Duodenal mucosa (tissue), 2 donors: ENCODE results near the gene WASHC4.
"Not testable (repeated sequence)": the region's sequence is repeated elsewhere in the genome, so short reads cannot be mapped to it uniquely, and the experiment has no call there.

ENCODE experiments used
- H3K27ac ChIP-seq: one replicate; pipeline ENCODE4 v1.7.0; 2013; ENCODE audit warnings: low read depth, low read length
- H3K27me3 ChIP-seq, 2 donors: one replicate each; pipeline ENCODE4 v1.7.0; 2013; ENCODE audit warnings: low read length in 2 of 2, control low read depth in 1 of 2; ENCODE audit not compliant: insufficient read depth in 2 of 2, control insufficient read depth in 1 of 2
- H3K36me3 ChIP-seq, 2 donors: one replicate each; pipeline ENCODE4 v1.7.0; 2013; ENCODE audit warnings: low read length in 2 of 2, control low read depth in 1 of 2; ENCODE audit not compliant: insufficient read depth in 2 of 2, control insufficient read depth in 1 of 2
- H3K4me1 ChIP-seq, 2 donors: one replicate each; pipeline ENCODE4 v1.7.0; 2013; ENCODE audit warnings: low read length in 2 of 2, control low read depth in 1 of 2; ENCODE audit not compliant: insufficient read depth in 2 of 2, control insufficient read depth in 1 of 2
- H3K4me3 ChIP-seq, 2 donors: one replicate each; pipeline ENCODE4 v1.7.0; 2013; ENCODE audit warnings: low read length in 2 of 2, low read depth in 1 of 2
- H3K9ac ChIP-seq, 2 donors: one replicate each; pipeline ENCODE4 v1.7.0; 2013; ENCODE audit warnings: low read length in 2 of 2, low read depth in 1 of 2
- H3K9me3 ChIP-seq, 2 donors: one replicate each; pipeline ENCODE4 v1.7.0; 2013; ENCODE audit warnings: low read length in 2 of 2, control low read depth in 1 of 2; ENCODE audit not compliant: control insufficient read depth in 1 of 2

The WASHC4 gene

DNA sequence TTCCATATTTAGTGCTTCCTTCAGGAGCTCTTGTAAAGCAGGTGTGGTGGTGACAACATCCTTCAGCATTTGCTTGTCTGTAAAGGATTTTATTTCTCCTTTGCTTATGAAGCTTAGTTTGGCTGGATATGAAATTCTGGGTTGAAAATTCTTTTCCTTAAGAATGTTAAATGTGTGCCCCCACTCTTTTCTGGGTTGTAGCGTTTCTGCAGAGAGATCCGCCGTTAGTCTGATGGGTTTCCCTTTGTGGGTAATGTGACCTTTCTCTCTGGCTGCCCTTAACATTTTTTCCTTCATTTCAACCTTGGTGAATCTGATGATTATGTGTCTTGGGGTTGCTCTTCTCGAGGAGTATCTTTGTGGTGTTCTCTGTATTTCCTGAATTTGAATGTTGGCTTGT lies 75.9 kb downstream of the WASHC4 start:
- peaks cover 9 to 38% of the 10 kb centered on the region in 2 donors for H3K36me3 ChIP-seq
- not testable (repeated sequence) for H3K9me3 ChIP-seq, H3K9ac ChIP-seq, H3K27ac ChIP-seq, H3K27me3 ChIP-seq, H3K4me1 ChIP-seq, H3K4me3 ChIP-seq

DNA sequence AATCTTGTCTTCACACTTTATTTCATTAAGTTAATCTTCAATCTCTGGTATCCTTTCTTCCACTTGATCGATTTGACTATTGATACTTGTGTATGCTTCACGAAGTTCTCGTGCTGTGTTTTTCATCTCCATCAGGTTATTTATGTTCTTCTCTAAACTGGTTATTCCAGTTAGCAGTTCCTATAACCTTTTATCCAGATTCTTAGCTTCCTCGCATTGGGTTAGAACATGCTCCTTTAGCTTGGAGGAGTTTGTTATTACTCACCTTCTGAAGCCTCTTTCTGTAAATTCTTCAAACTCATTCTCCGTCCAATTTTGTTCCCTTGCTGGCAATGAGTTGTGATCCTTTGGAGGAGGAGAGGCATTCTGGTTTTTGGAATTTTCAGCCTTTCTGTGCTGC lies 76.4 kb downstream of the WASHC4 start:
- H3K9me3 ChIP-seq, H3K27me3 ChIP-seq, H3K9ac ChIP-seq, H3K4me3 ChIP-seq, H3K4me1 ChIP-seq, H3K27ac ChIP-seq: not testable (repeated sequence)
- H3K36me3 ChIP-seq = peaks cover 13 to 44% of the 10 kb centered on the region in 2 donors

DNA sequence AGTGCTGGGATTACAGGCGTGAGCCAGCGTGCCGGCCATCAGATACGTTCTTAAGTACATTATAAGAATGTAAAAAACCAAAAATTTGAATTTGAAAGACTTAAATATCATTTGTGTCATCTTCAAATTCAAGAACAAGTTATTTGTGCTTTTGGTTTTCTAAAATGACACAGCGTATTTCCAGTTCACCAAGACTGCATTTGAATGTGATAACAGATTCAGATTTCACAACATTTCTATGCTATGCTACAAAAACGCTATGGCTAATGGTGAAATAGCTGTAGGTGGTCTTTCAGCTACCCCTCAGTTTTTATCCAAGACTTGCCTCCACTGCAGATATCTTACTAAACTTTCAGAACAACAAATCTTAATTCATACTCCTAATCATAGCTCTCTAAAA lies 81.8 kb downstream of the WASHC4 start:
- Histone ChIP-seq H3K4me1 (no peaks in the 10 kb centered on the region), H3K36me3 (peaks cover 40 to 88% of the 10 kb centered on the region in 2 donors), H3K9ac (no peak overlapping the region), H3K27ac (no peak overlapping the region), H3K4me3 (no peak overlapping the region), H3K27me3 (no peaks in the 10 kb centered on the region), H3K9me3 (no peaks in the 10 kb centered on the region)

DNA sequence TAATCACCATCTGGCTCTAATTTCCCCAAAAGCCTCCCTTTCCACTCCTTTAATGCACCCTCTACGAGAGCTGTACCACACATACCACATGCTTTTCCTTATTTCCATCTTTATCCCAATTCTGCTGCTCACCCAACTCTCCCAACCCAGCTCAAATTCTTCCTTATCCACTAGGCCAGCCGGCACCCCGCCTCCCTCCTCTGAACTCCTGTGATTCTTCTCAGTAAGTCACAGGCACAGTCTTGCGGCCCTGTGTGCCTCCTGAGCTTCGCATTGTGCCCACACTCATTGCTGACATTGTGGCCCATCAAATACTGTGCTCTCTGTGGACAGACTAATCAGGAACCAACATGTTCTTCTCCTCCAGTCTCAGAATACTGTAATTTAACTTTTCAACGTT lies 83.0 kb downstream of the WASHC4 start:
- Histone ChIP-seq H3K27me3 (no peaks in the 10 kb centered on the region), H3K36me3 (peaks cover 48 to 85% of the 10 kb centered on the region in 2 donors), H3K9me3 (no peaks in the 10 kb centered on the region), H3K4me3 (no peak overlapping the region), H3K4me1 (no peaks in the 10 kb centered on the region), H3K9ac (no peak overlapping the region), H3K27ac (no peak overlapping the region)

DNA sequence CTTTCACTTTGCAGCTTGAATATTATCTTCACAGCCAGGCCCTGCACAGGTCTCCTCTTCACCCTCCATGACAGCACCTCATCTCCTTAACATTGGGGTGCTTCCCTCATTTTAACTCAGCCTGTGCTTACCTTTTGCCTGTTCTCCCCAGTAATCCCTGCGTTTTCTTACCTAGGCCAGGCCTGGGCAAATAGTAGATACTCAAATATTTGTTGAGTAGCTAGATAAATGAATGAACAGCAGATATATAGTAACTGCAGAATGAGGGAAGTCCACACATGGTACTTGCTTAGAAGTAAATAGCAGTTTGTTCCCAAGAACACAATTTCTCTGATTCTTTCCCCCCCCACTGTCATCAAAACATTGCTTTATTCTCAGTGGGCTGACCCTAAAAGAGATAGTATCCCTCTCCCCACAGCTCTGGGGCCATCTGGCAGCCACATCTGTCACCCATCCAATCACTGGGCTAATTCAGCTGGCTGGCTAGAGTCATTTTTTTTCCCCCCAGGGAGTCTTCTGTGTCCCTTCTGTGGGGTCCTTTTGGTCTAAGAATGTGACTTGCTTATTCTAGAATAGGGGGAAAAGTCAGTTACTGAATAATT lies 85.2 kb downstream of the WASHC4 start:
- no peak overlapping the region for H3K9ac ChIP-seq
- H3K4me3 ChIP-seq = no peak overlapping the region
- no peaks in the 10 kb centered on the region for H3K4me1 ChIP-seq
- no peaks in the 10 kb centered on the region for H3K27me3 ChIP-seq
- H3K36me3 ChIP-seq = peaks cover 47 to 84% of the 10 kb centered on the region in 2 donors
- no peaks in the 10 kb centered on the region for H3K9me3 ChIP-seq
- no peak overlapping the region for H3K27ac ChIP-seq

DNA sequence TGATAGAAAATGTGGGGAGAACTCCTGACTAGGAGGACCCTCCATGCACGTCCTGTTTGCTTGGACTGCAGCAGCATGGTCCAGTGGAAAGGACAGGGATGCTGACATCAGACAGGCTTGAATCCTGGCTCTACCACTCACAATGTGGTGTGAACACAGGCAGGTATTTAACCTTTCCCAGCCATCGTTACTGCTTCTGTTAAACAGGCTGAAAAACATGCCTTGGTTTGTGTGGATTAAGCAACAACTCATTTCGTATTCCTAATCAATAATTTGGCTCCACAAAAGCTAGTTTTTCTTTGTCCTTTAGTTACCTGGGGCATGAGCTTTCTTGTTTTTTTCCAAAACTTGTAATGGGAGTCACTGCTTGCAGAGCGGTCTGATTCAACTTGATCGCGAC lies 87.4 kb downstream of the WASHC4 start:
- H3K4me3 ChIP-seq = no peak overlapping the region
- no peaks in the 10 kb centered on the region for H3K4me1 ChIP-seq
- H3K27me3 ChIP-seq = no peaks in the 10 kb centered on the region
- no peak overlapping the region for H3K9ac ChIP-seq
- H3K9me3 ChIP-seq = no peaks in the 10 kb centered on the region
- H3K36me3 ChIP-seq = peaks cover 34 to 82% of the 10 kb centered on the region in 2 donors
- H3K27ac ChIP-seq = no peak overlapping the region

DNA sequence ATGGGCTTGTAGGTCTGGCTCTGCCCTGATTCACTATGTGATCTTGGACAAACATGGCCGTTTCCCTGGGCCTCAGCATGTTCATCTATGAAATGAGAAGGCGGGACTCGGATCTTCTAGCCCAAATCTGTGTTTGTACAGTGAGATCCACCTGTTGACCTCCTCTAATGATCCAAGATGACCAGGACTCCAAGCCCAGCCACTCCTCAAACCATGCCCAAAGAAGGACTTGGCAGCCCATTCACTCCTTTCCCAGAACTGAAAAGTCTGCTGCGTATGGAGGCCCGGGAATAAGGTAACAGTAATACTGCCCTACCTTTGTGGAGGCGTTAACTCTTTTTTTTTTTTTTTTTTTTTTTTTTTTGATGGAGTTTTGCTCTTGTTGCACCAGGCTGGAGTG lies 88.6 kb downstream of the WASHC4 start:
- H3K36me3 ChIP-seq = peaks cover 30 to 82% of the 10 kb centered on the region in 2 donors
- H3K9ac ChIP-seq = no peak overlapping the region
- H3K9me3 ChIP-seq = no peaks in the 10 kb centered on the region
- no peak overlapping the region for H3K4me3 ChIP-seq
- H3K4me1 ChIP-seq = no peaks in the 10 kb centered on the region
- no peak overlapping the region for H3K27ac ChIP-seq
- no peaks in the 10 kb centered on the region for H3K27me3 ChIP-seq

DNA sequence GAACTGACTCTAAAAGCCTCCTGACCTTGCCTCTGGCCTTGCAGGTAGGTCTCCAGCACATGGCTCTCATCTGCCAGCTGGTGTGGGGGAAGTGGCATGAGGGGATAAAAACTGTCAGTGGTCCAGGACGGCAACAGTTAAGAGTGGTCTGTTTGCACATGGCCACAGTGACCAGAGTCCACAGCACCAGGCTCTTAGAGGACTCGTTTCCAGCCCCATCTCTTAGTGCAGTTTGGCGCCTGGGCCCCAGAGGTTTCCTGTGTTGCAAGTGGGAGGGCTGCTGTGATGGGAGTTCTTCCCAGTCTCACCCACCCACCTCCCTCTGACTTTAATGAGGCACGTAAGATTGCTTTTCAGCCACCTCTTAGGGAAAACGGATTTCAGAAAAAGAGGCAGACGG lies 91.4 kb downstream of the WASHC4 start:
- Histone ChIP-seq H3K27ac (no peak overlapping the region), H3K9ac (no peak overlapping the region), H3K4me3 (no peak overlapping the region), H3K27me3 (no peaks in the 10 kb centered on the region), H3K9me3 (no peaks in the 10 kb centered on the region), H3K36me3 (peaks cover 20 to 78% of the 10 kb centered on the region in 2 donors), H3K4me1 (no peaks in the 10 kb centered on the region)

DNA sequence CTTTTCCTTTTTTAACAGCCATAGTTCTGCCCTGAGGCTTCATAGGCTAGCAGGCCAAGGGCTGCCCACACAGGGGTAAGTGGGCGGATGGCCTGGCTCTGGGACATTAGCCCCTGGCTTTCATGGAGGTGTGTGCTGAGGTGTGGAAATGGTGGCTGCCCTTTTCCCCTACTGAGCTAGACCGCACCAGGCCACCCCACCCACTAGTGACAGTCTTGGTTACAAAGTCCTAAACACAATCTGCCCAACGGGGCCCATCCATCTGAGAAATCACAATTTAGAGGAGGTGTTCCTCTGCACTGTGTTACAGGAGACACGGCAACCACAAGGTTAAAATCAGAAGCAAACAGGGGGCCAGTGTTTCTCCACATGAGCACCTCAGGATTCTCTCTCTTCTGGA lies 92.9 kb downstream of the WASHC4 start:
- Histone ChIP-seq H3K9me3 (no peaks in the 10 kb centered on the region), H3K36me3 (peaks cover 20 to 81% of the 10 kb centered on the region in 2 donors), H3K9ac (no peak overlapping the region), H3K27ac (no peak overlapping the region), H3K4me3 (no peak overlapping the region), H3K4me1 (no peaks in the 10 kb centered on the region), H3K27me3 (no peaks in the 10 kb centered on the region)

DNA sequence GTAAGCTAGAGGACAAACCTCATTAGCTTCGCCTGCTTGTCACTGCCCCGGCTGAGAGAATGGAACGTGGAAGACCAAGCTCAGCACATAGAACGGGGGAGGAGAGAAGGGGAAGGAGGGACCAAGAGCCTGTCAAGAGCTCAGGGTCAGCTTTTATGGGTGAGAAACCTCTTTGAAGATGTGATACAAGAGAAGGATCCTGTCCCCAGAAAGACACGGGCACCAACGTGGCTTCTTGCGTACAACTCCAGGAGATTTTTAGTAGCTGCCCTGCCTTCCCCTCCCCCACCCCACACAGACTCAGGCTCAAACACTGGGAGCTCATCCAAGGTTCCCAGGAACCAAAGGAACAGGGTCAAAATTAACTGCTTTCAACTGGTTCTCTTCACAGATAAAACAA lies 93.8 kb downstream of the WASHC4 start:
- no peak overlapping the region for H3K9ac ChIP-seq
- H3K36me3 ChIP-seq = peaks cover 26 to 82% of the 10 kb centered on the region in 2 donors
- no peaks in the 10 kb centered on the region for H3K27me3 ChIP-seq
- no peaks in the 10 kb centered on the region for H3K4me1 ChIP-seq
- H3K9me3 ChIP-seq = no peaks in the 10 kb centered on the region
- H3K4me3 ChIP-seq = no peak overlapping the region
- H3K27ac ChIP-seq = no peak overlapping the region

DNA sequence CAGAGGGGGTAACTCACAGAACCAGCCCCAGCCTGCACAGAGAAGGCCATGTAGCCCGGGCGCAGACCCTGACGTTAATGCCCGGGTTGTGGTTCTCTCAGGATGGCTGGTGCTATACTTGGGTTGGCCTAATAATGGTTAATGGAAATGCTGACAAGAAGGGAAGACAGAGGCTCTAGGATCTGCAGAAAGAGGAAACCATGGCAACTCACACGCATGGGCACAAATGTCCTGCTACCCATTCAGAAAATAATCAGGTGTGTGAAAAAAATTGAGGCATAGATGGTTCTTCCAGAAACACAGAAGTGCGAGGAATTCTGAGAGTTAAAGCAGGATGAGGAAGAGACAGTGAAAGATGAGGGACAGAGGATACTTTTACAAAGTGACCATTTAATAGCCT lies 94.7 kb downstream of the WASHC4 start:
- Histone ChIP-seq H3K27ac (no peak overlapping the region), H3K9ac (no peak overlapping the region), H3K4me1 (no peaks in the 10 kb centered on the region), H3K27me3 (no peaks in the 10 kb centered on the region), H3K9me3 (no peaks in the 10 kb centered on the region), H3K36me3 (peaks cover 31 to 85% of the 10 kb centered on the region in 2 donors), H3K4me3 (no peak overlapping the region)
